H1 (cell line): ENCODE data around the gene DOHH. TPM values are rescaled to one million over a fixed set of nuclear protein-coding genes. Genes with fewer than 3 reads are reported as not detected.

Source experiments
- RXRA ChIP-seq: IDR thresholded peaks from 2 replicates; pipeline ENCODE4 v1.6.1; 2011; ENCODE audit warnings: low read depth, mild to moderate bottlenecking, low read length, moderate library complexity; ENCODE audit not compliant: insufficient read depth
- polyA plus RNA-seq, 7 experiments: library from polyadenylated mRNA; depleted of rRNA in 3 of 7; stranded (reverse) in 5 of 7; unstranded in 2 of 7; fragments of >200 nt in 5 of 7; fragments of 200-250 nt in 2 of 7; gene quantifications; 1 replicate in 5 of 7; 2 replicates in 1 of 7; 4 replicates in 1 of 7; pipeline versions ENCODE4 v1.2.1 to v1.2.3, GENCODE V29; 2011 to 2013; ENCODE audit warnings: missing spikeins in 2 of 7, mixed read lengths in 2 of 7
- total RNA-seq: library from RNA; stranded (reverse); fragmentation: NEBNext Ultra II Directional; extraction: Animal tissue kit (Norgen Biotek cat#: 25700); gene quantifications from 2 replicates; pipeline ENCODE4 v1.2.1, GENCODE V29; 2021

The DOHH gene
- total and polyA plus RNA-seq, 2 of the 8 experiments (the other 6 are each of a cell fraction or from before 2014, with no cell fraction given), result 7.3 to 17.7 TPM

- no peak for TF ChIP-seq RXRA
Measured at GRCh38 chr19:3536429-3537100, 36.1 kb upstream of the DOHH start (continued).
